Upper lobe of left lung (tissue), 6 donors: ENCODE measurements around the gene ARHGAP11A. TPM values are rescaled to one million over a fixed set of nuclear protein-coding genes. Genes with fewer than 3 reads are reported as not detected.

Experiments used
- ATAC-seq, 2 donors: fragments of 200-7000 bp; cut with Tn5 transposase; one replicate each; pipeline ENCODE4 v1.9.1; 2022; ENCODE audit warnings: mild to moderate bottlenecking in 2 of 2, moderate library complexity in 2 of 2; ENCODE audit not compliant: low FRiP score in 2 of 2
- DNase-seq, 2 donors: peaks; one replicate each; pipeline ENCODE4 v3.0.0-alpha.2; 2019 to 2020
- H3K27ac ChIP-seq, 4 donors: fragments of 200-600 bp; sonication (generic); one replicate each; pipeline ENCODE4 v1.5.1; 2016 to 2019
- H3K27me3 ChIP-seq, 4 donors: fragments of 200-600 bp; sonication (generic); one replicate each; pipeline ENCODE4 v1.5.1; 2017 to 2019
- H3K36me3 ChIP-seq, 4 donors: fragments of 200-600 bp; sonication (generic); one replicate each; pipeline ENCODE4 v1.5.1; 2016 to 2019
- H3K4me1 ChIP-seq, 4 donors: fragments of 200-600 bp; sonication (generic); one replicate each; pipeline ENCODE4 v1.5.1; 2018 to 2019
- H3K4me3 ChIP-seq, 4 donors: fragments of 200-600 bp; sonication (generic); one replicate each; pipeline ENCODE4 v1.5.1; 2017 to 2019; ENCODE audit warnings: mild to moderate bottlenecking in 2 of 4, moderate library complexity in 1 of 4
- H3K9me3 ChIP-seq, 4 donors: fragments of 200-600 bp; sonication (generic); one replicate each; pipeline ENCODE4 v1.5.1; 2018 to 2019
- EP300 ChIP-seq, 4 donors: sonication (generic); formaldehyde crosslinking; IDR thresholded peaks; one replicate each; pipeline ENCODE4 v1.5.1; 2017; ENCODE audit warnings: antibody characterized with exemption in 4 of 4, control low read depth in 2 of 4
- POLR2A ChIP-seq, 4 donors: fragments of 450-650 bp; IDR thresholded peaks; one replicate each; pipeline ENCODE4 v1.5.1; 2016 to 2017; ENCODE audit warnings: antibody characterized with exemption in 4 of 4, mild to moderate bottlenecking in 2 of 4
- POLR2AphosphoS5 ChIP-seq, 2 donors: sonication (generic); formaldehyde crosslinking; IDR thresholded peaks; one replicate each; pipeline ENCODE4 v1.5.1; 2017; ENCODE audit warnings: antibody characterized with exemption in 2 of 2
- WGBS, 2 donors: methylation state at CpG; one replicate each; pipeline ENCODE4 v1.1.5; 2017 to 2018; 5-methylcytosine and 5-hydroxymethylcytosine counted together
- total RNA-seq, 6 donors: library from RNA; depleted of rRNA in 4 of 6; stranded (reverse); fragments of >200 nt in 4 of 6; gene quantifications; one replicate each; pipeline versions ENCODE4 v1.1.0 to v1.2.1, GENCODE V29; 2016 to 2021
- TF ChIP-seq, protein P1 (sequence below), 6 experiments: fragments of 450-650 bp in 4 of 6; fragments of 200-600 bp in 2 of 6; sonication (generic) in 2 of 6; IDR thresholded peaks; one replicate each; pipeline ENCODE4 v1.5.1; 2016 to 2019; ENCODE audit warnings: antibody characterized with exemption in 6 of 6
- donor health status: DM: no; HTN: no; CAD: no; lungs with moderate emphysema.
- donor health status: DM: no; HTN: yes; CAD: no; lungs with severe emphysema.

The ARHGAP11A gene
- total RNA-seq, 6 donors from 2014 or later = 2.1 to 4.8 (median 3.9) TPM

DNA sequence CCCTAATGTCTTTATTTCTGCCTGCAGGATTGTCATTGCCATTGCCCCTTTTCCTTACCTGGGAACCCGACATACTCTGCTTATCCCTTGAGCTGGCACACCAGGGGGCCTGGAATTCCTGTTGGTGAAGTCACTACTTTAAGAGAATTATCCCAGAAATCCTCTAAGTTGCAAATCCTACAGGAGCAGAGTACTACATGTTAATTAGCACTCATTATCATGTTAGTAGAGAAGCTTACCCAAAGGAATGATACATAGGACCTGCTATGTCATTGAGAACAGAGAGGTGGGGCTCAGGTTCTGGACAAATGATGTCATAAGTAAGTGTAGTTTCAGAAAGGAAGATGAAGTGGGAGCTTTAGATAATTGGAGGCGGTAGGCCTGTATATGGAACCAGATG lies 53.6 kb downstream of the ARHGAP11A start:
- WGBS, 2 donors = 94 to 97% methylated on average over 2 of the region's 2 CpGs
- Histone ChIP-seq H3K27me3 (no peaks in the 10 kb centered on the region), H3K4me3 (no peak overlapping the region), H3K4me1 (no peaks in the 10 kb centered on the region), H3K9me3 (no peaks in the 10 kb centered on the region), H3K36me3 (no peaks in the 10 kb centered on the region), H3K27ac (no peak overlapping the region)
- DNase-seq (no peak), ATAC-seq (no peak)
- no peak for TF ChIP-seq EP300 (IDR thresholded peaks at IDR 0.05)

DNA sequence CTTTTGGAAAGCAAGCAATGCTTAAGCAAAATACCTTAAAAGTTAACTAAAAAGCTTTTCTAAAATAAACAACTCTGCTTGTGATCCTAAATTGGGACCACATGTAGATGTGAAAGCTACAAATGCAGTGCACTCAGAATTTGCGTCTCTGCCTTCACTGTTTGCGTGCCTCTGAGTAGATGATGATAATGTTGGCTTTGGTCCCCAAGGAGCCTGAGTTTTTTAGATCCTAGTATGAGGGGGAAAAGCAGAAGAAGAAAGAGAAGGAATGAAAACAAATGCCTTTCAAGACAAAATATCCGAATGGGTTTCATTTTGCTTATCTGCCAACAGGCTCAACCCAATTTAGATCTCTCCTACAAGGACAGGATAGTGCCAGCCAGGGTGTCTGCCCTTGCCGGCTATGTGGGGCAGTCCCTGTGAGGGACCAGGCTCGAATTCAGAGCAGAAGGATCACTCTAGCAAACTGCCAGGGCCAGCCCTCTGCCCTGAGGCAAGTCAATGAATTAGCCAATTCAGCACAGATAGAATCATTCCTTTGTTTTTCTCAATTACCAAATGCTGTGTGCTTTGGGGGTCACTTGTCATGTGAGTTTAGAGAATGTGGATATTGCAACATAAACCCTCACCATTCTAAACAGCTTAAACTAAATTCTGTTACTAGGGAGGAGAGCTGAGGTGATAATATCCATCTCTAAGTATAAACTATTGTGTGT lies 54.8 kb downstream of the ARHGAP11A start:
- Histone ChIP-seq H3K36me3 (no peaks in the 10 kb centered on the region), H3K27ac (no peak overlapping the region), H3K4me1 (no peaks in the 10 kb centered on the region), H3K9me3 (no peaks in the 10 kb centered on the region), H3K4me3 (no peak overlapping the region), H3K27me3 (no peaks in the 10 kb centered on the region)
- DNase-seq (no peak), ATAC-seq (no peak)
- 61 to 68% methylated on average over 5 of the region's 5 CpGs for WGBS, 2 donors
- TF ChIP-seq POLR2A (IDR thresholded peaks at IDR 0.05) = no peak
- no peak for TF ChIP-seq POLR2AphosphoS5 (IDR thresholded peaks at IDR 0.05)
- no peak for TF ChIP-seq EP300 (IDR thresholded peaks at IDR 0.05)
- TF ChIP-seq, protein P1, sequence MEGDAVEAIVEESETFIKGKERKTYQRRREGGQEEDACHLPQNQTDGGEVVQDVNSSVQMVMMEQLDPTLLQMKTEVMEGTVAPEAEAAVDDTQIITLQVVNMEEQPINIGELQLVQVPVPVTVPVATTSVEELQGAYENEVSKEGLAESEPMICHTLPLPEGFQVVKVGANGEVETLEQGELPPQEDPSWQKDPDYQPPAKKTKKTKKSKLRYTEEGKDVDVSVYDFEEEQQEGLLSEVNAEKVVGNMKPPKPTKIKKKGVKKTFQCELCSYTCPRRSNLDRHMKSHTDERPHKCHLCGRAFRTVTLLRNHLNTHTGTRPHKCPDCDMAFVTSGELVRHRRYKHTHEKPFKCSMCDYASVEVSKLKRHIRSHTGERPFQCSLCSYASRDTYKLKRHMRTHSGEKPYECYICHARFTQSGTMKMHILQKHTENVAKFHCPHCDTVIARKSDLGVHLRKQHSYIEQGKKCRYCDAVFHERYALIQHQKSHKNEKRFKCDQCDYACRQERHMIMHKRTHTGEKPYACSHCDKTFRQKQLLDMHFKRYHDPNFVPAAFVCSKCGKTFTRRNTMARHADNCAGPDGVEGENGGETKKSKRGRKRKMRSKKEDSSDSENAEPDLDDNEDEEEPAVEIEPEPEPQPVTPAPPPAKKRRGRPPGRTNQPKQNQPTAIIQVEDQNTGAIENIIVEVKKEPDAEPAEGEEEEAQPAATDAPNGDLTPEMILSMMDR (IDR thresholded peaks at IDR 0.05) = no peak

GRCh38 chr15:32670623-32671022 lies 55.3 kb downstream of the ARHGAP11A start:
- WGBS, 2 donors = 83 to 89% methylated on average over 3 of the region's 3 CpGs
- no peaks in the 10 kb centered on the region for H3K9me3 ChIP-seq
- no peaks in the 10 kb centered on the region for H3K27me3 ChIP-seq
- TF ChIP-seq POLR2A (IDR thresholded peaks at IDR 0.05) (no peak), EP300 (IDR thresholded peaks at IDR 0.05) (no peak), POLR2AphosphoS5 (IDR thresholded peaks at IDR 0.05) (no peak)
- TF ChIP-seq, protein P1 (IDR thresholded peaks at IDR 0.05) = no peak
- H3K36me3 ChIP-seq = no peaks in the 10 kb centered on the region
- no peak overlapping the region for H3K4me3 ChIP-seq
- no peak for ATAC-seq
- no peak for DNase-seq
- H3K27ac ChIP-seq = no peak overlapping the region
- no peaks in the 10 kb centered on the region for H3K4me1 ChIP-seq

GRCh38 chr15:32671339-32672325 lies 56.3 kb downstream of the ARHGAP11A start:
- TF ChIP-seq, protein P1 (IDR thresholded peaks at IDR 0.05) = no peak
- no peak for TF ChIP-seq EP300 (IDR thresholded peaks at IDR 0.05)
- H3K9me3 ChIP-seq = no peaks in the 10 kb centered on the region
- no peaks in the 10 kb centered on the region for H3K36me3 ChIP-seq
- ATAC-seq (no peak), DNase-seq (peak in 1 of 2 donors; percentile 46)
- no peaks in the 10 kb centered on the region for H3K4me1 ChIP-seq
- H3K4me3 ChIP-seq = no peak overlapping the region
- 90 to 95% methylated on average over 20 to 29 of the region's 29 CpGs for WGBS, 2 donors
- H3K27ac ChIP-seq = no peak overlapping the region
- H3K27me3 ChIP-seq = no peaks in the 10 kb centered on the region

DNA sequence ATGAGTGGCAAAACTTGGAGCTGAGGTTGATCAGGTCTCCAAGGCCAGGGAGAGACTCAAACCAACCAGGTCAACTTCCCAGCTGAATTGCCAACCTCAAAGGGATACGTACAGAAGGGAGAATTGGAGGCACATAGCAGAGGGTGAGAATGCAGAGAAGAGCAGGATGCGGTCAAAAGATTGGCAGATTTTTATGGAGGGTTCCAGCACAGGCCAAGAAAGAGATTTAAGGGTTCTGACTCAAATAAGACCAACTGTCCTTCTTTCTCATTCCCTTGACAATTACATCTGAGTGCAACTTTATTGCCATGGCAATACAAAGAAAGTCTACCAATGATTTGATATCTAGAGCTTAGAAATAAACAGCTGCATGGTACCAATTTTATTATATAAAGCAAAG lies 59.4 kb downstream of the ARHGAP11A start:
- WGBS, 2 donors = 90 to 91% methylated on average over 2 of the region's 2 CpGs
- ATAC-seq (no peak), DNase-seq (no peak)
- H3K9me3 ChIP-seq = no peaks in the 10 kb centered on the region
- no peaks in the 10 kb centered on the region for H3K4me1 ChIP-seq
- no peaks in the 10 kb centered on the region for H3K27me3 ChIP-seq
- H3K36me3 ChIP-seq = no peaks in the 10 kb centered on the region
- TF ChIP-seq, protein P1 (IDR thresholded peaks at IDR 0.05) = no peak
- TF ChIP-seq POLR2AphosphoS5 (IDR thresholded peaks at IDR 0.05) (no peak), POLR2A (IDR thresholded peaks at IDR 0.05) (no peak), EP300 (IDR thresholded peaks at IDR 0.05) (no peak)
- H3K4me3 ChIP-seq = no peak overlapping the region
- no peak overlapping the region for H3K27ac ChIP-seq
